ENCODE results near the gene COX10.

The COX10 gene

GRCh38 chr17:14057591-14057990 is 11.7 kb upstream of the COX10 start:
- no peak for DNase-seq (ENCODE audit: low spot score)

GRCh38 chr17:14058051-14058450 is 11.3 kb upstream of the COX10 start:
- TF ChIP-seq CTCF (IDR thresholded peaks at IDR 0.05; ENCODE audit: extremely low read depth, missing control alignments): no peak
- no peak for DNase-seq (ENCODE audit: low spot score)

More at GRCh38 chr17:14057591-14057990, 11.7 kb upstream of the COX10 start:
- no peak for TF ChIP-seq CTCF (IDR thresholded peaks at IDR 0.05; ENCODE audit: extremely low read depth, missing control alignments)

- DNase-seq (ENCODE audit: low spot score): no peak
- TF ChIP-seq CTCF (IDR thresholded peaks at IDR 0.05; ENCODE audit: extremely low read depth, missing control alignments): no peak
These were observed 8.6 kb upstream of the COX10 start for GRCh38 chr17:14060706-14061105.

- no peak for DNase-seq (ENCODE audit: low spot score)
- no peak for TF ChIP-seq CTCF (IDR thresholded peaks at IDR 0.05; ENCODE audit: extremely low read depth, missing control alignments)
These were observed 7.4 kb upstream of the COX10 start for GRCh38 chr17:14061666-14062560.

- DNase-seq (ENCODE audit: low spot score): no peak
These were observed 2.0 kb upstream of the COX10 start for GRCh38 chr17:14067347-14067746.

GRCh38 chr17:14068542-14069250 is 608 bp upstream of the COX10 start:
- no peak for DNase-seq (ENCODE audit: low spot score)
- TF ChIP-seq CTCF (IDR thresholded peaks at IDR 0.05; ENCODE audit: extremely low read depth, missing control alignments): no peak

More at GRCh38 chr17:14067347-14067746, 2.0 kb upstream of the COX10 start:
- no peak for TF ChIP-seq CTCF (IDR thresholded peaks at IDR 0.05; ENCODE audit: extremely low read depth, missing control alignments)

All from GM20000 (cell line).